Measurements from ENCODE around the gene DNMT3L.

DNMT3L gene

GRCh38 chr21:44292812-44293195, 31.1 kb upstream of the DNMT3L start:
- no peaks in the 10 kb centered on the region for H3K36me3 ChIP-seq (ENCODE audit: control insufficient read depth, low read length)
- H3F3A ChIP-seq (ENCODE audit: control insufficient read depth, insufficient read depth), result no peaks in the 10 kb centered on the region
- no peak overlapping the region for H3K4me3 ChIP-seq (ENCODE audit: low read length)
- H3K27me3 ChIP-seq (ENCODE audit: control insufficient read depth, low read length), result peaks cover 20% of the 10 kb centered on the region
- H3K9me2 ChIP-seq (replicated peaks; ENCODE audit: control insufficient read depth, low read length), result no peaks in the 10 kb centered on the region
- no peak overlapping the region for H3K4me2 ChIP-seq (ENCODE audit: low read length)
- H3K79me2 ChIP-seq (ENCODE audit: control insufficient read depth, low read length), result no peaks in the 10 kb centered on the region
- H3K9me3 ChIP-seq (ENCODE audit: control insufficient read depth, insufficient read depth, low read length), result no peaks in the 10 kb centered on the region
- no peaks in the 10 kb centered on the region for H4K20me1 ChIP-seq (ENCODE audit: control insufficient read depth, insufficient read depth, low read depth, low read length)
- H3K4me1 ChIP-seq (ENCODE audit: control insufficient read depth, low read length), result peaks cover 28% of the 10 kb centered on the region
- no peak overlapping the region for H3K27ac ChIP-seq (ENCODE audit: low read depth, low read length)
- TF ChIP-seq EZH2phosphoT487 (IDR thresholded peaks at IDR 0.05; ENCODE audit: borderline replicate concordance, low read length) (no peak), CTCF (IDR thresholded peaks at IDR 0.05; ENCODE audit: low read depth, low read length, poor library complexity, severe bottlenecking) (no peak)

DNA sequence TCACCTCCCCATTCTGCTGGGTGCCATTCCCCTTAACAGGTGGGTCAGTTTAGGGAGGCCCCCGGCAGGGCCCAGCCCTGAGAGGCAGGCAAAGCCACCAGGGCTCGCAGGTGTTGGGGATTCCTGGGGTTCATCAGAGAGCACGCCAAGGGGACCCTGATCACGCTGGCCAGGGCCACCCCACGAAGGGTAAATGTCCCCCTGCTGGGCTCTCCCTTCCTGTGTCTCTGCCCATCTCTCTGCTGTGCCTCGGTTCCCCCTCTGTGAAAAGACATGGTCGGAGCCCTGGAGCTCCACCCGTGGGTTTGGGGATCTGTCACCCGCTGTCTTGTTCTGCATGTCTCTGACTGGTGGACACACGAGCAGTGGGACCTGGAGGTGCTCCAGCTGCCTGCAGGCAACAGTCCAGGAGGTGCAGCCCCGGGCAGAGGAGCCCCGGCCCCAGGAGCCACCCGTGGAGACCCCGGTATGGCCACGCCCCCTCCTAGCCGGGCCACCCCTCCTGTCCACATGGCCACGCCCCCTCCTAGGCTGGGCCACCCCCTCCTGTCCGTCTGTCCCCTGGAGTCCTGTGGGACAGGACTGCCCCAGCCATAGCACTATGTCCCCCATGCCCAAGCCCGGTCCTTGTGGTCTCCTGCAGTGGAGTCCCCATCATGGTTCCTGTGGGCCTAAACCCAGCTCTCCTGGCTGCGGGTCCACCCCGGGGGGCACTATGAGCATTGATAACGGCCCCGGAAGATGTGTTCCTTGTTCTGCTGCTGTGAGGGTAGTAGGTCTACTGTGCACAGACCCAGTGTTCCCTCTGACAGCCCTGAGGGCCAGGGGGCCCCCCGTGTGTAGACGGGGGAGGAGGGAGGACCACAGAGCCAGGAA, 30.5 kb upstream of the DNMT3L start:
- Histone ChIP-seq H3K4me1 (ENCODE audit: control insufficient read depth, low read length) (peaks cover 22% of the 10 kb centered on the region), H3K79me2 (ENCODE audit: control insufficient read depth, low read length) (no peaks in the 10 kb centered on the region), H3K4me2 (ENCODE audit: low read length) (no peak overlapping the region), H3K9me3 (ENCODE audit: control insufficient read depth, insufficient read depth, low read length) (no peaks in the 10 kb centered on the region), H3K9me2 (replicated peaks; ENCODE audit: control insufficient read depth, low read length) (no peaks in the 10 kb centered on the region), H4K20me1 (ENCODE audit: control insufficient read depth, insufficient read depth, low read depth, low read length) (no peaks in the 10 kb centered on the region), H3F3A (ENCODE audit: control insufficient read depth, insufficient read depth) (no peaks in the 10 kb centered on the region), H3K4me3 (ENCODE audit: low read length) (no peak overlapping the region), H3K36me3 (ENCODE audit: control insufficient read depth, low read length) (no peaks in the 10 kb centered on the region), H3K27ac (ENCODE audit: low read depth, low read length) (no peak overlapping the region), H3K27me3 (ENCODE audit: control insufficient read depth, low read length) (peaks cover 20% of the 10 kb centered on the region)
- TF ChIP-seq EZH2phosphoT487 (IDR thresholded peaks at IDR 0.05; ENCODE audit: borderline replicate concordance, low read length) (no peak), CTCF (IDR thresholded peaks at IDR 0.05; ENCODE audit: low read depth, low read length, poor library complexity, severe bottlenecking) (no peak)

- Histone ChIP-seq H4K20me1 (ENCODE audit: control insufficient read depth, insufficient read depth, low read depth, low read length) (no peaks in the 10 kb centered on the region), H3K9me3 (ENCODE audit: control insufficient read depth, insufficient read depth, low read length) (no peaks in the 10 kb centered on the region), H3F3A (ENCODE audit: control insufficient read depth, insufficient read depth) (no peaks in the 10 kb centered on the region), H3K4me3 (ENCODE audit: low read length) (no peak overlapping the region), H3K79me2 (ENCODE audit: control insufficient read depth, low read length) (no peaks in the 10 kb centered on the region), H3K27ac (ENCODE audit: low read depth, low read length) (no peak overlapping the region), H3K36me3 (ENCODE audit: control insufficient read depth, low read length) (no peaks in the 10 kb centered on the region), H3K4me2 (ENCODE audit: low read length) (no peak overlapping the region), H3K27me3 (ENCODE audit: control insufficient read depth, low read length) (peaks cover 25% of the 10 kb centered on the region), H3K4me1 (ENCODE audit: control insufficient read depth, low read length) (peaks cover 22% of the 10 kb centered on the region), H3K9me2 (replicated peaks; ENCODE audit: control insufficient read depth, low read length) (no peaks in the 10 kb centered on the region)
- no peak for TF ChIP-seq CTCF (IDR thresholded peaks at IDR 0.05; ENCODE audit: low read depth, low read length, poor library complexity, severe bottlenecking)
- TF ChIP-seq EZH2phosphoT487 (IDR thresholded peaks at IDR 0.05; ENCODE audit: borderline replicate concordance, low read length), result no peak
Measured at GRCh38 chr21:44291078-44291935, 29.6 kb upstream of the DNMT3L start.
